ENCODE data around the gene ETS2.

DNA sequence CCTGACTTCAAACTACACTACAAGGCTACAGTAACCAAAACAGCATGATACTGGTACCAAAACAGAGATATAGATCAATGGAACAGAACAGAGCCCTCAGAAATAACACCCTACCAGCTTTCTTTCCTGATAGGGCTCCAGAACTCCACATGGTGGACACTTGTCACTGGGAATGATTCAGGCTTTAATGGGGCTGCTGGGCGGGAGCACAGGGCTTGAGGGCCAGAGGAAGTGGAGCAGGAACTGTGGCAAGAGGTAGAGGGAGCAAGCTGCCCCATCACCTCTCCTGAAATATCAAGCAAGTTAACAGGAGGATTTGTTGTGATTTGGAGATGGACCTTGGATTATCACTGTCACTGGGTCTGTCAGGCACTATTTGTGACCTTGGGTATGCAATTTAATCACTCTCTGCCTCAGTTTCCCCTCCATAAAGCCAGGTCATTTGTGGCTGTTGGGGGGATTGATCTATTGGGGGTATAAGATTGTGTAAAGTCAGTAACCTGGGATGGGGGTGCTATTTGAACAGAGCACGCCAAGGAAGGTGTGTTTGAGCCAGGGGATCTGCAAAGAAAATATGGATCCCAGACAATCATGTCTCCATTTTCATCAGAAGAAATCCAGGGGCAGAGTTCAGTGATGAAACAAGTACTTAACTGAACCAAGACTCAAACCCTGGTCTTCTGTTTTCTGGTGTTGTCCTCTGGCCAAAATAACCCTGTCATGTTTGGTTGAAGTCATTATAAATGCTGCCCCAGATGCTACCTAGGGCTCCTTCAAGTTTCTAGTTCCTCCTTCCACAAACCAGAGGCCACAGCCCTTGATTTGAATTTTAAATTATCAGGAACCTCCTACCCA, 25.2 kb downstream of the ETS2 start:
- no peak for TF ChIP-seq EZH2phosphoT487 (IDR thresholded peaks at IDR 0.05)
- TF ChIP-seq, protein P1, sequence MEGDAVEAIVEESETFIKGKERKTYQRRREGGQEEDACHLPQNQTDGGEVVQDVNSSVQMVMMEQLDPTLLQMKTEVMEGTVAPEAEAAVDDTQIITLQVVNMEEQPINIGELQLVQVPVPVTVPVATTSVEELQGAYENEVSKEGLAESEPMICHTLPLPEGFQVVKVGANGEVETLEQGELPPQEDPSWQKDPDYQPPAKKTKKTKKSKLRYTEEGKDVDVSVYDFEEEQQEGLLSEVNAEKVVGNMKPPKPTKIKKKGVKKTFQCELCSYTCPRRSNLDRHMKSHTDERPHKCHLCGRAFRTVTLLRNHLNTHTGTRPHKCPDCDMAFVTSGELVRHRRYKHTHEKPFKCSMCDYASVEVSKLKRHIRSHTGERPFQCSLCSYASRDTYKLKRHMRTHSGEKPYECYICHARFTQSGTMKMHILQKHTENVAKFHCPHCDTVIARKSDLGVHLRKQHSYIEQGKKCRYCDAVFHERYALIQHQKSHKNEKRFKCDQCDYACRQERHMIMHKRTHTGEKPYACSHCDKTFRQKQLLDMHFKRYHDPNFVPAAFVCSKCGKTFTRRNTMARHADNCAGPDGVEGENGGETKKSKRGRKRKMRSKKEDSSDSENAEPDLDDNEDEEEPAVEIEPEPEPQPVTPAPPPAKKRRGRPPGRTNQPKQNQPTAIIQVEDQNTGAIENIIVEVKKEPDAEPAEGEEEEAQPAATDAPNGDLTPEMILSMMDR (IDR thresholded peaks at IDR 0.05) = no peak
- no peak for TF ChIP-seq EZH2 (IDR thresholded peaks at IDR 0.05)
